HG03135 (cell line): ENCODE measurements around the gene ZNF236.
"Not testable (repeated sequence)": the region's sequence is repeated elsewhere in the genome, so short reads cannot be mapped to it uniquely, and the experiment has no call there.

Experiments
- ATAC-seq: cut with Tn5 transposase; IDR thresholded peaks from one replicate; pipeline ENCODE4 v1.9.1; 2021; ENCODE audit warnings: mild to moderate bottlenecking, moderate library complexity; ENCODE audit not compliant: unreplicated experiment

ZNF236 gene

DNA sequence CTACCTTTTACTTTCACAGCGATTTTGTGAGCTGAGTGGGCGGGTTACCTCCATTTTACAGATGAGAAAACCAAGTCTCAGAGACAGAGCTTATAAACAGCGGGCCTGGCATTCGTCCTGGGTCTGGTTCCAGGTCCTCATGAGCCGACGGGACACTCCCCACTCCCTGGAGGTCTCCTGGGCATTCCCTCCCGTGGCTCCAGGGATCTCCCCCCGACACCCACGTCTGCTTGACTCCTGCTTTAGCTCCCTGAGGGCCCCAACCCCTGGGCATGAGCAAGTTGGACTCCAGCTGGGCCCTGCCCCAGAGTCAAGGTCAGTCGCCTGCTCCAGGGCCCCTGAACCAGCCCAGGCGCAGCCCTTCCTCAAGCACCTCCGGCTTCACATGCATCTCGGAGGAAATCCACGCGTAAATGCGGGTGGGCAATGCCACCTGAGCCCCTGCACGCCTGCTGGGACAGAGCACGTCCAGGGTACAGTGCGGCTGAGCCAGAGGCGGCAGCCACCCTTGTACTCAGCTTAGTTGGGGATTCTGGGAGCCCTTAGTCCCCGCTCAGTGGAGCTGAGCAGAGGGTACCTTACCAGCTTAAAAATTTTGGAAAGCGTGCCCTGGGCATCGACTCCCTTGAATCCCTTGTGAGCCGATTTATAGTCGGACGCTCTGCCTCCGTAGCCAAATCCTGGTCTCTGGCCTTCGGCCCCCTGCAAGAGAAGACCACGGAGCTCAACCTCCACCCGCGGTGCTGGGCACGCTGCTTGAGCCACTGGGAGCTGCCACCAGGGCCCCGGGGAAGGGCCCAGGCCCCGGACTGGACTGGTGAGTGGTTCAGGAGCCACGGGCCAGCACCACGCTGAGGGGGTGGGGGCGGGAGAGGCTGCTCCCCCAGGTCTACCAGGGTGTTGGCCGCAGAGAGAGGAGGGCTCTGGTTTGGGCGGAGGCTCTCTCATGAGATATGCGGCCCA lies 162.1 kb downstream of the ZNF236 start:
- no peak for ATAC-seq

GRCh38 chr18:76985156-76985950 lies 163.0 kb downstream of the ZNF236 start:
- no peak for ATAC-seq

DNA sequence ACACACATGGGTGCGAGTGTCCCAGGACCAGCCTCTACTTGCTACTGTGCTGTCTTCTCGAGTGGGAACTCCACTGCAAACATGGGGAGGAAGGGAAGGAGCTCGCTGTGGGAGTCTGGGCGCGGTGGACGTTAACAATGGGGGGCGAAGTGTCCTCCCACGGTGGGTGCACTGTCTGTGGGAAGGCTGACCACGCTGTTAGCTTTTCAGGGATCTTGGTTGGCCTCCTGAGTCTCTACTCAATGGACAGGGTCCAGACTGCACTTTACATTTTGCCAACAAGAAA lies 163.5 kb downstream of the ZNF236 start:
- no peak for ATAC-seq

GRCh38 chr18:76986406-76986805 lies 164.0 kb downstream of the ZNF236 start:
- no peak for ATAC-seq

GRCh38 chr18:76988031-76988826 lies 165.9 kb downstream of the ZNF236 start:
- no peak for ATAC-seq

GRCh38 chr18:76988827-76989646 lies 166.7 kb downstream of the ZNF236 start:
- ATAC-seq: no peak

GRCh38 chr18:76989647-76990190 lies 167.4 kb downstream of the ZNF236 start:
- no peak for ATAC-seq

DNA sequence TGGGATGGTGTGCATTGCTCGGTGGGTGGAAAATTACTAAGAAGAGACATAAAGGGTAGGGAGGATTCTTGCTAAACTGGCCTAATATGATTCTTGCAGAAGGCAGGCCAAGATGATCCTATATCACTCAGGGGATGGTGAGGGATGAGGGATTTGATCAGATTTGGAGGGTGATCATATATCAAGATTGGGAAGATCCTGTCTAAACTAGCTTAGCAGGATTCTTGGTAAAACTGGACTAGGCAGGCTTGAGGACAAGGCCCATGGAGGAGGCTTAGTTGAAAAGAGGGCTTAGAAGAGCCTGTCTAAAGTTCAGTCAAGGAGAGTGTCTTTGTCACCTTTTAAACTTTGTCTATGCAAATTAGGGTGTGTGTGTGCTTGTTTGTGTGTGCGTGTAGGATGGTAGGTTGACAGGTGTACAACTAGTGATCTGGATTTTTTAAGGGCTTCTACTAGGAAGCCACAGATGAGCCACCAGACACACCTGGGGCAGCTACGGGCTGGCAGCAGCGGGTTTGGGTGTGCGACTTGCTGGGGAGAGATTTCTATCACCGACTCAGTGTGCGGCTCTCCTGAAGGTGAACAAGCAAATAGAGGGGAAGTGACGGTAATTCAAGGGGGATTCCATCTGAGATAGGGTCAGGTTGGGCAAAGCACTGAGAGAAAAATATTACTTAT lies 168.1 kb downstream of the ZNF236 start:
- not testable (repeated sequence) for ATAC-seq

GRCh38 chr18:76991021-76991688 lies 168.8 kb downstream of the ZNF236 start:
- no peak for ATAC-seq

DNA sequence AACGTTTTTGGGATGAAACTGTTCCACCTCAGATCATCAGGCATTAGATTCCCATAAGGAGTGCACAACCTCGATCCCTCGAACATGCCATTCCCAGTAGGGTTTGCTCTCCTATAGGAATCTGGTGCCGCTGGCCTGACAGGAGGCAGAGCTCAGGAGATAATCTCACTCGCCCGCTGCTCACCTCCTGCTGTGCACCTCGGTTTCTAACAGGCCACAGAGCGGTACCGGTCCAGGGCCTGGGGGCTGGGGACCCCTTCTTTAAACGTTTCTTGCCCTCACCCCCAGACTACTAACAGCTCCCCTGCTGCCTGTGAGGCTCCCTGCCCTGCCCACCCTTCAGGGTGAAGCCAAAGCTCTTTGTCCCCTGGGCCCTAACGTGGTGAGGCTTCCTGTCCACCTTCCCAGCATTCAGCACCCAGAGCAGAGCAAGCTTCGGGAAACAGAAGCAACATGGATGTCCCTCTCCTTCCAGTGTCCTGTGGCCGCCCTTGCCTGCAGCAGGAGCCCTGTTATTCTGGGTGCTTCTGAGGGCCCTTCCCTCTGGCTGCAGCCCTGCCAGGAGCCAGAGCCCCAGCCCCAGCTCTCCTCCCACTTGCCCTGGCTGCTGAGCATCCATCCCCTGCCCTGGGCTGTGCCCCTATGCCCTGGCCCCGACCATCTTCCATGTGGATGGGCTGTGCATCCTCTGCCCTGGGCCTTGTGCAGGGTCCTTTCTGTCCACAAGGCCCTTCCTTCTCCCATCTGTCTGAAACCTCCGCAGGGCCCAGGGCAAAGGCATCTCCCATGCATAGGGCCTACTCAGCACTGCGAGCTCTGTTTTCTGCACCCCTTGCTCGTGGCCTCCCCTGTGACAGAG lies 170.1 kb downstream of the ZNF236 start:
- ATAC-seq: no peak

DNA sequence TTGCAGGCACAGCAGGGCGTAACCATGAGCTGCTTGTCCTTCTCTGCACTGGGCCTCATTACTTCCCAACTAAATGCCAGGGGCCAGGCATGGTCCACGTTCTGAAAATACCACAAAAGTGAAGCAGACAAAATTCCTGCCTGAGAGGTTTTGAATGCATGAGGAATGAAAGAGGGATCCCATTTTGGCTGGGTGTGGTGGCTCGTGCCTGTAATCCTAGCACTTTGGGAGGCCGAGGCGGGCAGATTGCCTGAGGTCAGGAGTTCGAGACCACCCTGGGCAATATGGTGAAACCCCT lies 170.7 kb downstream of the ZNF236 start:
- no peak for ATAC-seq

- ATAC-seq: no peak
Measured at GRCh38 chr18:76993573-76993972, 171.2 kb downstream of the ZNF236 start.

DNA sequence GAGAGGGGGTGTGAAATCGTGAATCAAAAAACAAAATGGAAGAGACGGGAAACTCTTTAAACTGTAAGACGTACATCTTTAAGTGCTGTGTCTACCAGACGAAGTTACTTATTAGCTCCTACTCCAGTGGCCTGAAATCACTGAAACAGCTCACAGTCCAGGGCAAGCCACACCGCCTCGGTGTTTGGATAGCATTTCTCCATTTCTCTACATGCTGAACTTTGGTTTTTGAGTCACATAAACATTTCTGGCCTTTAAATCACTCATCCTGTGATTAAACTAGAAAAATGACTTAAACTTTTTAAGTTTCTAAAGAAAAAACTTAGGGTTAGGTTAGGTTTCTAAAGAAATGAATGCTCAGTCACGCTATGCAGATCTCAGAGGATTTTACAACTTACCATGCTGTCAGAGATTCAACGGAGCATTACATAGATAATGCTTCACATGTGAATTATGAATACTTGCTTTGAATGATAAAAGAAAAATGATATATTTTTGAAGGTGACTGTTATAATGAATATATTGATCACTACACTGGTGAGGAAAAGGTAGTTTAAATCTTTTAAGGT lies 171.8 kb downstream of the ZNF236 start:
- ATAC-seq: no peak

- no peak for ATAC-seq
Measured at GRCh38 chr18:76995896-76996295, 173.5 kb downstream of the ZNF236 start.

DNA sequence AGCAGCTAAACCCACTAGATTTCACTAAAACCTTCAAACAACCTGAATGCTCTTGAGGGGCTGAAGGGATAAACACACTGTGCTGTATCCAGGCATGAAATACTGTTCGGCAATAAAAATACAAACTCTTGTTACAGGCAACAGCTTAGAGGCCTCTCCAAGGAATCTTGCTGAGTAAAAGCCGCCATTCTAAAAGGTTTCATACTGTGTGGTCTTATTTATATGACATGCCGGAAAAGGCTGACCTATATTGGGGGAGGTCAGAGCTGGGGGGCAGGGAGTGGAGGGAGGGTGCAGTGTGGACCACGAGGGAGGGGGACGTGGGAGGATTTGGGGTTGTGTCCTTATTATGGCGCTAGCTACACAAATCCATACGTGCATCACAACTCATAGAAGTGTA lies 174.1 kb downstream of the ZNF236 start:
- no peak for ATAC-seq

DNA sequence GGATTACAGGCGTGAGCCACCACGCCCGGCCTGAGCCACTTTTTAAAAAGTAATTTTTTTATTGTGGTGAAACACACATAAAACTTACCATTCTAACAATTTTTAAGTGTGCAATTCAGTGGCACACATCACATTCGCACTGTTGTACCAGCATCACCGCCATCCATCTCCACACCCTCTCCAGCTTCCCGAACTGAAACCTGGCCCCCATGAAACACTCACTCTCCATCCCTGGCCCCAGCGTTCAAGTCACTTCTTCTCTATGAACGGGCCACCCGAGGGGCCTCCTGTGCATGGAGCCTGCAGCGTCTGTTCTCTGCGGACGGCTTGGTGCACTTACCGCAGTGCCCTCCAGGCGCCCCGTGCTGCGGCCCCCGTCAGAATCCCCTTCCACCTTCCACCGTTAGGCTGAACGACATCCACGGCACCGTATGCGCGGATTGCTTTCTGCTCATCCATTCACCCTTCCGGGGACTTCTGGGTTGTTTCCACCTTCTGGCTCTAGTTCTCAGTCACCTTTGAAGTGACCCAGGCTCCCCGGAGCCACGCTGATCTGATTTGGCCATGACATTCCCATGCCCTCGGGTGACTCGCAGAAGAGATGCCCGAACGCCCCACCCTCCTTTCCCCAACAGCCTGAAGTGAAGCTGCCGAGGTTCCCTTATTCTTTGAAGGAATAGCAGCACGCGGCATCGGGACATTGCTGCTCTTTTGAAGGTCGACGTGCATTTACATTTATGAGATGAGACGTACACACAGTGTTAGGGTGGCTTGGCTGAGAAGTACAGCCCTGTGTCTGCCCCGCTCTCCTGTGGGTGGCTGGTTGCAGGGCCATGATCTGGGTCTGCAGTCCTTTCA lies 175.8 kb downstream of the ZNF236 start:
- ATAC-seq: no peak

DNA sequence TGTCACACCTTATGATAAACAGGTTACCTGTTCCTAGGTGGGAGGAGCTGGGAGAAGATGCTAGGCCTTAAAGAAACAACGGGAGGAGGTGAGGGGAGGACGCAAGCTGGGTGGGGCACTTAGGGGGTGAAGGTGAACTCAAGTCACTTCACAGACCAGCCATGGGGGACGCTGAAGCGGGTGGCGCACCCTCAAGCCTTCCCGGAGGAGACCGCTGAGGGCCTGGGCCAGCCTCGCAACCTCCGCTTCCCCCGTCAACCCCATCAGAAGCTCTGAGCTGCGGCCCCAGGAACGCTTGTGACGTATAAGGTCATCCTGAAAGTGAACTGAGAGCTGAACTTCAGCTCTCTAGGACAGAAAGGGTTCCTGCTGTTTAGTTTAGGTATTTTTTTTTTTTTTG lies 176.7 kb downstream of the ZNF236 start:
- no peak for ATAC-seq
